ENCODE data around the gene GATAD2A.

DNA sequence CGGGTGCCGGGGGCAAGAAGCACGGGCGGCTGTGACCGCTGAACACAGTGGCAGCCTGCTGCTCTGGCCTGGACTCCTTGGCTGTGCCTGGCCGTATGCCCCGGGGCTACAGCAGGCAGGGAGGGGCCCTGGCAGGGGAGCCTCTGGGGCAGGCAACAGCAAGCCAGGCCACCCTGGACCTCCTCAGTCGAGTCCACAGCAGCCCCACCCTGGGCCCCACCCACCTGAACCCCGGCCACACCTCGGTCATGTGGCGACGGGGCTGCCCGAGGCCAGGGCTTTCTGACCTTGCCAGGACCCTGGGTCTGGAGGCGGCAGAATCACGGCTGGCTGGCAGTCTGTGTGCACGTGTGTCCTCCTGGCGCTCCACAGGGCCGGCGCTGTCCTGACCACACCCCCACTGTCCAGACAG lies 141.3 kb downstream of the GATAD2A start:
- TF ChIP-seq, protein P1, sequence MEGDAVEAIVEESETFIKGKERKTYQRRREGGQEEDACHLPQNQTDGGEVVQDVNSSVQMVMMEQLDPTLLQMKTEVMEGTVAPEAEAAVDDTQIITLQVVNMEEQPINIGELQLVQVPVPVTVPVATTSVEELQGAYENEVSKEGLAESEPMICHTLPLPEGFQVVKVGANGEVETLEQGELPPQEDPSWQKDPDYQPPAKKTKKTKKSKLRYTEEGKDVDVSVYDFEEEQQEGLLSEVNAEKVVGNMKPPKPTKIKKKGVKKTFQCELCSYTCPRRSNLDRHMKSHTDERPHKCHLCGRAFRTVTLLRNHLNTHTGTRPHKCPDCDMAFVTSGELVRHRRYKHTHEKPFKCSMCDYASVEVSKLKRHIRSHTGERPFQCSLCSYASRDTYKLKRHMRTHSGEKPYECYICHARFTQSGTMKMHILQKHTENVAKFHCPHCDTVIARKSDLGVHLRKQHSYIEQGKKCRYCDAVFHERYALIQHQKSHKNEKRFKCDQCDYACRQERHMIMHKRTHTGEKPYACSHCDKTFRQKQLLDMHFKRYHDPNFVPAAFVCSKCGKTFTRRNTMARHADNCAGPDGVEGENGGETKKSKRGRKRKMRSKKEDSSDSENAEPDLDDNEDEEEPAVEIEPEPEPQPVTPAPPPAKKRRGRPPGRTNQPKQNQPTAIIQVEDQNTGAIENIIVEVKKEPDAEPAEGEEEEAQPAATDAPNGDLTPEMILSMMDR (conservative IDR thresholded peaks at IDR 0.05 in 1 of 2, IDR thresholded peaks at IDR 0.05 in 1 of 2; ENCODE audit: low read depth in 1 of 2, low read length in 2 of 2), result no peak
- TF ChIP-seq EZH2 (IDR thresholded peaks at IDR 0.05; ENCODE audit: low read length, missing control alignments), result no peak

Data from fibroblast of lung (primary cell).